Naive thymus-derived CD4-positive, alpha-beta T cell (primary cell): ENCODE data around the gene ZMIZ2. TPM values are rescaled to one million over a fixed set of nuclear protein-coding genes. Genes with fewer than 3 reads are reported as not detected.
"Not testable (repeated sequence)": the region's sequence is repeated elsewhere in the genome, so short reads cannot be mapped to it uniquely, and the experiment has no call there.

Experiments used
- ATAC-seq: fragments of 150-1000 bp; cut with Tn5 transposase; 2 replicates; pipeline ENCODE4 v1.10.0; 2021; ENCODE audit warnings: mild to moderate bottlenecking, moderate library complexity
- CTCF ChIA-PET: fragments of 350-600 bp; sonication (Branson Sonifier 250); formaldehyde crosslinking; loops from one replicate; lab custom pipeline; 2021; ENCODE audit warnings: antibody characterized with exemption; lab: Charles Lee
- POLR2A ChIA-PET: fragments of 350-600 bp; sonication (Branson Sonifier 250); formaldehyde crosslinking; loops from one replicate; lab custom pipeline; 2021; ENCODE audit warnings: antibody characterized with exemption, inconsistent platforms; lab: Charles Lee
- DNase-seq, 9 donors: peaks; one replicate each; pipeline versions ENCODE4 v3.0.0 to v3.0.0-alpha.2; 2020 to 2022; ENCODE audit warnings: mixed read lengths in 1 of 9
- H3K27ac ChIP-seq: one replicate; pipeline ENCODE4 v1.7.0; 2013; ENCODE audit warnings: mild to moderate bottlenecking, low read depth, low read length, moderate library complexity
- H3K27me3 ChIP-seq, 2 donors: one replicate each; pipeline ENCODE4 v1.7.0; 2013; ENCODE audit warnings: low read length in 2 of 2, mild to moderate bottlenecking in 2 of 2, moderate library complexity in 2 of 2; ENCODE audit not compliant: control insufficient read depth in 2 of 2, insufficient read depth in 2 of 2
- H3K36me3 ChIP-seq, 3 experiments: 1 replicate in 2 of 3; 2 replicates in 1 of 3; pipeline ENCODE4 v1.7.0; 2013; ENCODE audit warnings: low read length in 3 of 3, mild to moderate bottlenecking in 3 of 3, moderate library complexity in 1 of 3; ENCODE audit not compliant: insufficient read depth in 3 of 3, control insufficient read depth in 2 of 3
- H3K4me1 ChIP-seq, 2 donors: one replicate each; pipeline ENCODE4 v1.7.0; 2013; ENCODE audit warnings: low read length in 2 of 2, mild to moderate bottlenecking in 2 of 2, moderate library complexity in 1 of 2; ENCODE audit not compliant: control insufficient read depth in 2 of 2, insufficient read depth in 2 of 2
- H3K4me3 ChIP-seq: 2 replicates; pipeline ENCODE4 v1.7.0; 2013; ENCODE audit warnings: mild to moderate bottlenecking, low read length
- H3K9me3 ChIP-seq, 3 experiments: 1 replicate in 2 of 3; 2 replicates in 1 of 3; pipeline ENCODE4 v1.7.0; 2013; ENCODE audit warnings: low read length in 3 of 3; ENCODE audit not compliant: control insufficient read depth in 2 of 3
- H3K27ac Mint-ChIP-seq, 9 donors: one replicate each; pipeline ENCODE4 v1.8.0; 2020 to 2022; ENCODE audit warnings: mixed read lengths in 9 of 9, mild to moderate bottlenecking in 8 of 9, moderate library complexity in 5 of 9, inconsistent platforms in 2 of 9
- H3K27me3 Mint-ChIP-seq, 5 donors: one replicate each; pipeline ENCODE4 v1.8.0; 2021 to 2022; ENCODE audit warnings: mixed read lengths in 5 of 5, mild to moderate bottlenecking in 1 of 5
- H3K36me3 Mint-ChIP-seq, 5 donors: one replicate each; pipeline ENCODE4 v1.8.0; 2020 to 2022; ENCODE audit warnings: mixed read lengths in 5 of 5, mild to moderate bottlenecking in 3 of 5, inconsistent platforms in 1 of 5
- H3K4me1 Mint-ChIP-seq, 7 donors: one replicate each; pipeline ENCODE4 v1.8.0; 2020 to 2022; ENCODE audit warnings: mixed read lengths in 7 of 7, mild to moderate bottlenecking in 3 of 7, inconsistent platforms in 1 of 7
- H3K4me3 Mint-ChIP-seq, 10 donors: one replicate each; pipeline ENCODE4 v1.8.0; 2020 to 2022; ENCODE audit warnings: mild to moderate bottlenecking in 10 of 10, mixed read lengths in 10 of 10, moderate library complexity in 6 of 10, inconsistent platforms in 2 of 10
- H3K9me3 Mint-ChIP-seq, 11 donors: one replicate each; pipeline ENCODE4 v1.8.0; 2020 to 2022; ENCODE audit warnings: mixed read lengths in 11 of 11, mild to moderate bottlenecking in 4 of 11, inconsistent platforms in 1 of 11, moderate library complexity in 1 of 11
- intact Hi-C, 2 donors: fragments of 100-400 bp; cut with micrococcal nuclease; formaldehyde crosslinking; loops; one replicate each; pipeline ENCODE4 v1.15.1; 2023
- polyA plus RNA-seq, 2 donors: library from polyadenylated mRNA; unstranded; fragments of 300-500 nt; fragmentation: Illumina TruSeq; gene quantifications; one replicate each; pipeline ENCODE4 v1.2.3, GENCODE V29; 2021
- total RNA-seq, 6 experiments: library from RNA in 5 of 6; stranded (reverse) in 5 of 6; gene quantifications; 1 replicate in 5 of 6; 2 replicates in 1 of 6; pipeline ENCODE4 v1.2.3 and lab custom pipeline; 2021 to 2026

The ZMIZ2 gene
- total and polyA plus RNA-seq, 7 experiments from 2014 or later = 4.4 to 187 (median 143) TPM

GRCh38 chr7:44771358-44771757 is 22.7 kb downstream of the ZMIZ2 start:
- Histone ChIP-seq H3K27ac (no peak overlapping the region), H3K4me3 (no peak overlapping the region), H3K36me3 (peaks cover 0 to 17% (median 6%) of the 10 kb centered on the region in 3 experiments), H3K4me1 (peaks cover 12 to 33% of the 10 kb centered on the region in 2 donors), H3K27me3 (no peaks in the 10 kb centered on the region), H3K9me3 (no peaks in the 10 kb centered on the region)
- Mint-ChIP-seq H3K9me3 (no peaks in the 10 kb centered on the region), H3K27me3 (peaks cover 0 to 7% (median 0%) of the 10 kb centered on the region in 5 donors), H3K4me1 (peaks cover 36 to 49% (median 40%) of the 10 kb centered on the region in 7 donors), H3K27ac (peak overlapping the region; percentile 20 to 84 (median 80)), H3K36me3 (peaks cover 0 to 8% (median 4%) of the 10 kb centered on the region in 5 donors), H3K4me3 (no peak overlapping the region)
- DNase-seq = no peak
- intact Hi-C loops = no loop called here
- ChIA-PET POLR2A (interaction anchor here (1.2 to 1.6 kb wide), 3 partner anchors 16 to 24 kb away, joined by 3 to 5 read pairs (median 4); no protein-coding TSS in a partner anchor), CTCF (no interaction called here)
- no peak for ATAC-seq

GRCh38 chr7:44772440-44772839 is 23.8 kb downstream of the ZMIZ2 start:
- Mint-ChIP-seq H3K36me3 (peaks cover 0 to 8% (median 4%) of the 10 kb centered on the region in 5 donors), H3K9me3 (no peaks in the 10 kb centered on the region), H3K4me3 (no peak overlapping the region), H3K27me3 (peaks cover 0 to 7% (median 0%) of the 10 kb centered on the region in 5 donors), H3K27ac (peak overlapping the region in 3 of 9 donors; percentile 21 to 83 (median 61)), H3K4me1 (peaks cover 35 to 44% (median 40%) of the 10 kb centered on the region in 7 donors)
- CTCF ChIA-PET = interaction anchor here (0.6 to 0.7 kb wide), 2 partner anchors 63 to 70 kb away, joined by 3 to 5 read pairs; no protein-coding TSS in a partner anchor
- ATAC-seq (no peak), DNase-seq (no peak)
- intact Hi-C loops = no loop called here
- no peaks in the 10 kb centered on the region for H3K27me3 ChIP-seq
- no peak overlapping the region for H3K27ac ChIP-seq
- peaks cover 12 to 33% of the 10 kb centered on the region in 2 donors for H3K4me1 ChIP-seq
- H3K9me3 ChIP-seq = no peaks in the 10 kb centered on the region
- peaks cover 0 to 6% (median 0%) of the 10 kb centered on the region in 3 experiments for H3K36me3 ChIP-seq
- POLR2A ChIA-PET = interaction anchor here (1.0 kb wide), 2 partner anchors 19 to 141 kb away, joined by 3 to 4 read pairs; no protein-coding TSS in a partner anchor
- no peak overlapping the region for H3K4me3 ChIP-seq

- peaks cover 12 to 32% of the 10 kb centered on the region in 2 donors for H3K4me1 ChIP-seq
- POLR2A ChIA-PET = interaction anchor here (1.0 kb wide), 2 partner anchors 19 to 141 kb away, joined by 3 to 4 read pairs; no protein-coding TSS in a partner anchor
- Mint-ChIP-seq H3K9me3 (no peaks in the 10 kb centered on the region), H3K27me3 (peaks cover 0 to 7% (median 0%) of the 10 kb centered on the region in 5 donors), H3K4me3 (no peak overlapping the region), H3K36me3 (peaks cover 0 to 8% (median 0%) of the 10 kb centered on the region in 5 donors), H3K27ac (no peak overlapping the region), H3K4me1 (peaks cover 34 to 40% (median 36%) of the 10 kb centered on the region in 7 donors)
- H3K27ac ChIP-seq = no peak overlapping the region
- DNase-seq (no peak), ATAC-seq (no peak)
- H3K27me3 ChIP-seq = no peaks in the 10 kb centered on the region
- no peaks in the 10 kb centered on the region for H3K9me3 ChIP-seq
- no peak overlapping the region for H3K4me3 ChIP-seq
- CTCF ChIA-PET = interaction anchor here (0.7 kb wide), 1 partner anchor 63 kb away, joined by 5 read pairs; no protein-coding TSS in a partner anchor
- peaks cover 0 to 2% (median 0%) of the 10 kb centered on the region in 3 experiments for H3K36me3 ChIP-seq
- intact Hi-C loops = no loop called here
These were observed 24.2 kb downstream of the ZMIZ2 start for GRCh38 chr7:44772867-44773266.

GRCh38 chr7:44774486-44774885 is 25.8 kb downstream of the ZMIZ2 start:
- H3K27ac ChIP-seq, ATAC-seq, H3K9me3 Mint-ChIP-seq, H3K36me3 Mint-ChIP-seq, DNase-seq, H3K36me3 ChIP-seq, H3K4me3 Mint-ChIP-seq, H3K9me3 ChIP-seq, H3K27me3 Mint-ChIP-seq, H3K27me3 ChIP-seq, H3K4me3 ChIP-seq, intact Hi-C loops: not testable (repeated sequence)
- POLR2A ChIA-PET = interaction anchor here (1.2 kb wide), 1 partner anchor 15 kb away, joined by 3 read pairs; no protein-coding TSS in a partner anchor
- Mint-ChIP-seq H3K4me1 (peaks cover 19 to 24% (median 21%) of the 10 kb centered on the region in 7 donors), H3K27ac (peak overlapping the region in 1 of 9 donors; percentile 52)
- CTCF ChIA-PET = interaction anchor here (0.6 to 1.2 kb wide), 2 partner anchors 24 to 163 kb away, joined by 3 to 4 read pairs; no protein-coding TSS in a partner anchor
- peaks cover 7 to 17% of the 10 kb centered on the region in 2 donors for H3K4me1 ChIP-seq

GRCh38 chr7:44775383-44776107 is 26.9 kb downstream of the ZMIZ2 start:
- H3K9me3 ChIP-seq = no peaks in the 10 kb centered on the region
- H3K27me3 Mint-ChIP-seq = peaks cover 0 to 7% (median 0%) of the 10 kb centered on the region in 5 donors
- H3K4me3 Mint-ChIP-seq = no peak overlapping the region
- DNase-seq = no peak
- peaks cover 0 to 8% of the 10 kb centered on the region in 2 donors for H3K4me1 ChIP-seq
- no peaks in the 10 kb centered on the region for H3K9me3 Mint-ChIP-seq
- no peak overlapping the region for H3K4me3 ChIP-seq
- H3K36me3 ChIP-seq = no peaks in the 10 kb centered on the region
- no peak overlapping the region for H3K27ac ChIP-seq
- ATAC-seq = no peak
- intact Hi-C loops = no loop called here
- ChIA-PET POLR2A (no interaction called here), CTCF (no interaction called here)
- H3K4me1 Mint-ChIP-seq = peaks cover 9 to 14% (median 12%) of the 10 kb centered on the region in 7 donors
- peak overlapping the region in 3 of 9 donors; percentile 29 to 70 (median 65) for H3K27ac Mint-ChIP-seq
- H3K27me3 ChIP-seq = no peaks in the 10 kb centered on the region
- H3K36me3 Mint-ChIP-seq = peaks cover 0 to 4% (median 0%) of the 10 kb centered on the region in 5 donors

GRCh38 chr7:44776211-44776610 is 27.6 kb downstream of the ZMIZ2 start:
- H3K4me3 Mint-ChIP-seq = no peak overlapping the region
- Histone ChIP-seq H3K4me1 (peaks cover 0 to 2% of the 10 kb centered on the region in 2 donors), H3K36me3 (no peaks in the 10 kb centered on the region), H3K27ac (no peak overlapping the region), H3K27me3 (no peaks in the 10 kb centered on the region), H3K4me3 (no peak overlapping the region), H3K9me3 (no peaks in the 10 kb centered on the region)
- peaks cover 0 to 7% (median 0%) of the 10 kb centered on the region in 5 donors for H3K27me3 Mint-ChIP-seq
- H3K4me1 Mint-ChIP-seq = peaks cover 4 to 9% (median 6%) of the 10 kb centered on the region in 7 donors
- DNase-seq (no peak), ATAC-seq (no peak)
- CTCF ChIA-PET = no interaction called here
- no peaks in the 10 kb centered on the region for H3K9me3 Mint-ChIP-seq
- intact Hi-C loops = no loop called here
- no peak overlapping the region for H3K27ac Mint-ChIP-seq
- peaks cover 0 to 4% (median 0%) of the 10 kb centered on the region in 5 donors for H3K36me3 Mint-ChIP-seq
- POLR2A ChIA-PET = no interaction called here
